Gastrocnemius medialis (tissue), 4 donors: Measurements from ENCODE around the gene MCOLN2.

Experiments used
- CTCF ChIP-seq, 5 experiments: fragments of 450-650 bp in 3 of 5; fragments of 200-600 bp in 2 of 5; sonication (generic) in 2 of 5; IDR thresholded peaks in 4 of 5; conservative IDR thresholded peaks in 1 of 5; 1 replicate in 4 of 5; 2 replicates in 1 of 5; pipeline ENCODE4 v1.5.1; 2016 to 2019; ENCODE audit warnings: antibody characterized with exemption in 5 of 5, mild to moderate bottlenecking in 3 of 5, moderate library complexity in 3 of 5
- POLR2A ChIP-seq, 2 donors: fragments of 450-650 bp; IDR thresholded peaks; one replicate each; pipeline ENCODE4 v1.6.1; 2017; ENCODE audit warnings: antibody characterized with exemption in 2 of 2, mild to moderate bottlenecking in 2 of 2, moderate library complexity in 2 of 2

GRCh38 chr1:84960371-84960770 lies 36.5 kb downstream of the MCOLN2 start:
- TF ChIP-seq CTCF (IDR thresholded peaks at IDR 0.05 in 4 of 5, conservative IDR thresholded peaks at IDR 0.05 in 1 of 5) (no peak), POLR2A (IDR thresholded peaks at IDR 0.05) (no peak)
